IPS-18c (cell line): ENCODE results near the gene WNT9B.
"Not testable (repeated sequence)": the region's sequence is repeated elsewhere in the genome, so short reads cannot be mapped to it uniquely, and the experiment has no call there.

Experiments used
- H3K4me3 ChIP-seq: 2 replicates; pipeline ENCODE4 v1.7.0; 2013; ENCODE audit warnings: low read depth, mild to moderate bottlenecking, low read length, moderate library complexity; ENCODE audit not compliant: insufficient read depth
- H3K9me3 ChIP-seq: one replicate; pipeline ENCODE4 v1.6.1; 2013; ENCODE audit warnings: mild to moderate bottlenecking, low read length, moderate library complexity; ENCODE audit not compliant: control insufficient read depth, insufficient read depth

WNT9B gene

DNA sequence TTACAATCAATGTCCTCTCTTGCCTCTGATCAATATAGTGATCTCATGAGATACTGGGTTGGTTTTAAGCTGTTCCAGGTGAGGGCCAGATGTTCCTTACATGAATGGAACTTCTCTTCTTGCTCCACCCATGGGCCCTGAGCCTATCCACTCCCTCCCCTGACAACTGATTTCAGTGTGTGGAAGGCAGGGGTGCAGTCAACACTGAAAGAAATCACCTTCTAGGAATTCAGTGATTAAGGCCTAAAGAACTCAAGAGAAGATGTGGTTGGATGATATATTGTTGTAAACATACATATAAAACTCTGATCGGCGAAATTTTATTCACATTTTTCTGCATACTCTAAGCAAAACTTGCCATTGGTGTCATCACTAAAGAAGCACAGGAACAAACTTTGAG lies 64.8 kb downstream of the WNT9B start:
- H3K9me3 ChIP-seq: no peaks in the 10 kb centered on the region
- H3K4me3 ChIP-seq: no peak overlapping the region

DNA sequence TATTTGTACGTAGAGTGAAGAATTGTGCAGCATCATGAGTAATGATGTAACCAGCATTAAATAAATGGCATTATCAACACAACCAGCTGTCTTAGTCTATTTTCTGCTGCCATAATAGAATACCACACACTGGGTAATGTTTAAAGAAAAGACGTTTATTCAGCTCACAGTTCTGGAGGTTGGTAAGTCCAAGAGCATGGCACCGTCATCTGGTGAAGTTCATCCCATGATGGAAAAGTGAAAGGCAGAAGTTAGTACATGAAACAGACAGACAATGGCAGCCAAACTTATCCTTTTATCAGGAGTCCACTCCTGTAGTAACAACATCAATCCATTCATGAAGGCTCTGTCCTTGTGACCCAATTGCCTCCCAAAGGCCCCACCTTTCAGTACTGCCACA lies 65.2 kb downstream of the WNT9B start:
- no peaks in the 10 kb centered on the region for H3K9me3 ChIP-seq

DNA sequence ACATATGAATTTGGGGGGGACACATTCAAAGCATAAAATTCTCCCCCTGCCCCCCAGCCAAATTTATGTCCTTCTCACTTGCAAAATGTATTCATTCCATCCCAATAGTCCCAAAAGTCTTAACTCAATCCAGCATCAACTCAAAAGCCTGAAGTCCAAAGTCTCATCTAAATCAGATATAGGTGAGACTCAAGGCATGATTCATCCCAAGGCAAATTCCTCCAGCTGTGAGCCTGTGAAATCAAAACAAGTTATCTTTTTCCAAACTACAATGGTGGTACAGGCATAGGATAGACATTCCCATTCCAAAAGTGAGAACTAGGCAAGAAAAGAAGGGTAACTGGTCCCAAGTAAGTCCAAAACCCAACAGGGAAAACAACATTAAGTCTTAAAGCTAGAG lies 65.7 kb downstream of the WNT9B start:
- H3K4me3 ChIP-seq: no peak overlapping the region
- no peaks in the 10 kb centered on the region for H3K9me3 ChIP-seq

More for the DNA sequence above, 65.2 kb downstream of the WNT9B start:
- H3K4me3 ChIP-seq: no peak overlapping the region

DNA sequence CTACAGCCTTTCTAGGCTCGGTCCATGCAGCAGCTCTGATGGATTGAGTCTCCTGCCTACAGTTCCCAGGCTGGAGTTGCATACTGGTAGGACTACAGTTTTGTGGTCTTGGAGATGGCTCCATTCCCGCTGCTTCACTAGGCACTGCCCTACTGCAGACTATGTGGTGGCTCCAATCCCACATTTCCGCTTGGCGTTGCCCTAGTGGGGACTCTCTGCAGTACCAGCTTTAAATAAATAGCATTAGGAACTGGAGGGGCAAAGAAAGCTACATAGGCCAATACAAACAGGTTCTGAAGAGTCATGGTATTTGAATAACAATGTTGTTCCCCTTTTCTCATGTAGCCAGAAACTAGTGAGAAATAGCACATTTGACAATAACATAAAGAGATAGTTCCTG lies 66.1 kb downstream of the WNT9B start:
- H3K4me3 ChIP-seq: no peak overlapping the region
- H3K9me3 ChIP-seq: no peaks in the 10 kb centered on the region

DNA sequence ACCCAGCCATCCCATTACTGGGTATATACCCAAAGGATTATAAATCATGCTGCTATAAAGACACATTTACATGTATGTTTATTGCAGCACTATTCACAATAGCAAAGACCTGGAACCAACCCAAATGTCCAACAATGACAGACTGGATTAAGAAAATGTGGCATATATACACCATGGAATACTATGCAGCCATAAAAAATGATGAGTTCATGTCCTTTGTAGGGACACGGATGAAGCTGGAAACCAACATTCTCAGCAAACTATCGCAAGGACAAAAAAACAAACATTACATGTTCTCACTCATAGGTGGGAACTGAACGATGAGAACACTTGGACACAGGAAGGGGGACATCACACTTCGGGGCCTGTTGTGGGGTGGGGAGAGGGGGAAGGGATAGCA lies 70.6 kb downstream of the WNT9B start:
- not testable (repeated sequence) for H3K4me3 ChIP-seq, H3K9me3 ChIP-seq

DNA sequence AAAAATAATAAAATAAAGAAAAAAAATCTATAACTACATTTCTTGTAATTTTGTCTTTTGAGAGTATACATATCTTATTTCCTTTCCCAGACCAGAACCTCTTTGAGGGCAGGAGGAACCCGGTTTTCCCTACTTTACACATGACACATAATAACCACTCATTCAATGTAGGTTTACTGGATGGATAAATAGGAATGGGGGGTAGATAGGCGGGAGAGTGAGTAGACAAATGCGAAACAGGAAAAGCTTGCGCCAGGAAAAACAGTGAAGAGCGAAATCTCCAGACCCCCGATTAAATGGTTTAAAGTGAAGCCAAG lies 71.1 kb downstream of the WNT9B start:
- Histone ChIP-seq H3K9me3 (no peaks in the 10 kb centered on the region), H3K4me3 (peak overlapping the region; percentile 98)

DNA sequence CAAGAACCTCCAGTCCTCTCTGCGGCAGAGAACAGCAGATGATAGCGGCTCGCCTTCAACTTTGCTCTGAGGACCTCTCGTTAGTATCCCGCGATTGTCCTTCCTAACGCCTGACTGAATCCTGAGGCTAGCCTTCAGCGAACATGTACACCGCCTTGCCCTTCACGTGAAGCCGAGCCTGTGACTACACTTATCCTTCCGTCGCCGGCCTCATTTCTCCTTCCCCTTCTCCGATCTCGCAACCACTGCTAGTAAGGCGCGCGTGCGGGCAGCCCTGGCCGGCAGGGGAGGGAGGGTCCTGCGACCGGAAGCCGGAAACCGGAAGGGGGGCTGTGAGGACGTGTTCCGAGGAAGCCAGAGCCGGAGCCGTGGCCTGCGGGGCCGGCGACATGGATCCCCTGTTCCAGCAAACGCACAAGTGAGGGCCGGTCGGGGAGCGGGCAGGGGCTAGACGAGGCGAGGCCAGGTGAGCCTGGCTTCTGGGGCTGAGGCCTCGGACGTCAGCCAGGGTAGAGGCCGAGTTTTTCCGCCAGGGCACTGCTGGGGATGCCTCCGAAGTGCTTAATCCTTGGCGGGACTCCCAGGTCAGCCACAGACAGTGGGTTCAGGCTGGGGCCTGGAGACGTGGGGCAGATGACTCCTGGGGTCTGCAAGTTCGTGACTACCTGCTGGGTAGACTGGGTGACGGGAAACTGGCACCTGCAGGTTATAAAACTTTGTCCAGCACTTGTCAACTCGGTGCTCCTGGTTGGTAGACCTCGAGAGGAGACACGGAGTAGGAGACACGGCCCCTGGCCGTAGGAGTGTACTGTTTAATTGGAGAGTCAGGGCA lies 71.6 kb downstream of the WNT9B start, which contains the start of gene GOSR2:
TSS of gene GOSR2 (plus strand) at position 357 of the 832 bp plus-strand sequence. CDS start at position 390, 33 bp downstream.
- peak within 1 kb of the TSS; percentile 98 for H3K4me3 ChIP-seq
- H3K9me3 ChIP-seq: no peaks in the 10 kb centered on the region

DNA sequence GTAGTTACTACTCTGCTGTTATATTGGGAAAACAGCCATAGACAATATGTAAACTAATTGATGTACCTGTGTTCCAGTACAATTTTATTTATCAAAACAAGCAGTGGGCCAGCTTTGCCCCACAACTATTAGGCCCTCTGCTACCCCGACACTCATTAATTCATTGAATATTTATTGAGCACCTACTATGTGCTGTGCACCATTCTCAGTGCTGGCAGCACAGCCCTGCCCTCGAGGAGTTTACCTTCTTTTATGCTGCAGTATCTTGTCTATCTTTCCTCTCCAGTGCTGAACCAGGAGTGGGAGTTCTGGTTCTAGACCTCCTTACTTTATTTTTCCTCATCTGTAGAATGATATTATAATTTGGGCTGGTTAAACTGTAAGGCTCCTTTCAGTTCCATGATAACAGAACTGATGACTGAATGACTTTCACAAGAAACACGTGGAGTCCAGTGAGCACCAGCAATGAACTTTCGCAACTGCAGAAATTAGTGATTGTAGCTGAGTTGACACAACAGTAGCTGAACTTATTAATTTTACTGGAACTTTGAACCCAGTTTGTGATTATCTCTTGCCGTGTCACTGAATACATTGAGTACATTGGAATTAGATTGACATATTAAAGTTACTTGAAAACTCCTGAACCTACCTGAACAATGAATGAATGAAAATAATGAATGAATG lies 73.9 kb downstream of the WNT9B start:
- no peaks in the 10 kb centered on the region for H3K9me3 ChIP-seq
- H3K4me3 ChIP-seq: no peak overlapping the region

DNA sequence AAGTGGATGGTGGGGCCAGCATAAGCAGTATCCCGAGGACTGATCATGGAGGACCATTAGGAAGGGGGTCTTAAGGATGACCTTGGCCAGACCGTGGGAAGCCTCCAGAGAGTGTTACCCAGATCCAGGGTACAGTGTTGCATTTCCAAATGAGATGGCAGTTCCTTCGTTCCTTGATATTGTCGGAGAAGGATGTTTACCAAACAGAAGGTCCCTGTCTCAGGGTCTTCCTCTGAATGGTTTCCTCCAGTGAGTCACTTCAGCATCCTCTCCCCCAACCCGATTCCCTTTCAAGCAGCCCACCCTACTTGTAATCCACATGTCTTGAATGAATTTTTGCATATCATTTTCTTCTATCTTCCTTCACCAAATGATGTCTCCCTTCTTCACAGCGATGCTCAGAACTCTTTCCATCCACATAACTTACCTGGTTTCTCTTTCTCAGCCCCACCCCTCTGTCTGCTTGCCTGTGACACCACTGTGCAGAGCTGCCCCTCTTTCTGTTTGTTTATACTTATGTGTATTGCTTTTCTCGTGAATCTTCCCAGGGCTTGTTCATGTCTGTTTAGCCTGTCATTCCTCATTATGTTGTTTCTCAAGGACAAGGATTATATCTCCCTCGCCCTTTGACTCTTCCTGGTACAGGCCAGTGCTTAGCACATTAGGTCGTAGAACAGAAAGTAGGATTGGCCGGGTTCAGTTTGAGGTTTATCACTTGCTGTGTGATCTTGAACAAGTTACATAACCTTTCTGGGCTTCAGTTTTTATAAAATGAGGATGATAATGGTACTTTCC lies 77.3 kb downstream of the WNT9B start:
- H3K9me3 ChIP-seq: no peaks in the 10 kb centered on the region
- H3K4me3 ChIP-seq: no peak overlapping the region

DNA sequence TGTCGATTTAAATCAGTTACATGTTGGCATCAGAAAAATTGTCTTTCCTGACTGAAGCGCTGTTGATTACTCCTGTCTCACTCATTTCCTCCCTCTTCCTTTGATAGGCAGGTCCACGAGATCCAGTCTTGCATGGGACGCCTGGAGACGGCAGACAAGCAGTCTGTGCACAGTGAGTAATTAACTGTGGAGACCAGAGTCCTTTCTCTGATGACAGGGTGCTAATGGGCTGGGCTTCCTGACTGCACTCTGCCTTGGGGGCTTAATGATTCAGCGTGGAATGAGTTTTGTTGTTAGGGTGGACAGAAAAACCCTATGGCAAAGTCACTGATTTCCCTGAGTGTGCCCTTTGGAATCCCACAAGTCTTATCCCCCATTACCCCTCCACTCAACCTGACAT lies 78.0 kb downstream of the WNT9B start:
- no peak overlapping the region for H3K4me3 ChIP-seq
- no peaks in the 10 kb centered on the region for H3K9me3 ChIP-seq

DNA sequence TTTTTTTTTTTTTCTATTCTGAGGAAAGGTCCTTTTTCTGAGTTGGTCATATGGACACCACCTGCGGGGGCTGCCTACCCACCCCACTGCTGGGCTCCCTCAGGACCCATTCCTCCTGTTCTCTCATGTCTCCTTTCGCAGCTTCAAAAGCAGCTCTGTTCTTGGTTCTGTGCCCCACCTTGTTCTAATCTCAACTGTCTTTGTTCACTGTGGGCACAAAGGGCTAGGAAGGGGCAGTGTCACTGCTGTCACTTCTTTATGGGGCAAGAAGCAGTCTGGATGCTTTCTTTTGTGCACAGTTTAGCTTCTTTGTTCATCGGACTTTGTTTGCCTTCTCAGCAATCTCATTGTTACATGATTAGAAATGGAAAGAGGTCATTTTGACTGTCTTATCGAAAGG lies 78.7 kb downstream of the WNT9B start:
- no peaks in the 10 kb centered on the region for H3K9me3 ChIP-seq
- H3K4me3 ChIP-seq: no peak overlapping the region

DNA sequence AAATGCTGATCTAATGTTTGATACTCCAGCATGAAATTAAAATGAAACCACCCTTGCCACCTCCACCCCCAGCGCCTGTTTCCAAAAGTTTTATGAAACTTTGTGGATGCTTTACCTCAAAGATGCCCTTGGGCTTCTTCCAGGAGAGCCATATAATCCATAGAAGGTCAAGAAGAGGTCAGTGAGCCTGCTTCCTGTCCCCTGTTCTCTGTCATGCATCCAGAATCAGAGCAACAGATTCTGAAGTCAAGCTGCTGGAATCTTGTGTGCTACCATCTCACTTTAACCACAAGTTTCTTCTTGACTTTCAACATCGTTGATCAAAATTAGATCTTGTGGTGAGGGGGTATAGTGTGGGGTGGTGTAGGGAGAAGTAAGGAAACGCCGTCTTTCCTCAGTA lies 80.2 kb downstream of the WNT9B start:
- no peaks in the 10 kb centered on the region for H3K9me3 ChIP-seq
- H3K4me3 ChIP-seq: no peak overlapping the region

DNA sequence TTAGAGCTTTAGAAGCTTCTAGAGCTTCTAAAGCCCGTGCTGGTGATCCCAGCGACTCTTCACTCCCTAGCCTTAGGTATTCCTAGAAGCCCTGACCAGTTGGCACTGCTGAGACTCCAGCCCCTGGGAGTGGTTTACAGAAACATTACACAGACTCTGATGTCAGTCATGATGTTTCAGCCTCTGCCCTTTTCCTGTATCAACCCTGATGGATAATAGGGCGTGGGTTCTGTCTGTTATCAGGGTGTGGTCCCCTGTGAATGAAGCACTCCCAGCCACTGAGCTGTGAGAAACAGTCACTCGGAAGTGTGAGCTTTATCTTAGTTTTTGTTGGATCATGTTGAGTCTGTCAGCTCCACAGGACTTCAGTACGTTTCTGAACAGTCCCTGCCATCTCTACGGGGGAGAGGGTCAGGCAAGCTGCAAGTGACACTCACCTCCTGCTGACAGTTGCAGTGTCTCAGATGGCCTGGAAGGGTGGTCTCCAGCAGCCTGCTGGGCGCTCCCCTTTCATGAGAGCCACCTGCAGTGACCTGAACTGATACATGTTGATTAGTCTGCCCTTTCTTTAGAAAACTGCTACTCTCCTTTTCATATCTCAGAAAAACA lies 84.4 kb downstream of the WNT9B start:
- Histone ChIP-seq H3K4me3 (no peak overlapping the region), H3K9me3 (no peaks in the 10 kb centered on the region)
